A549 treated with DMSO at 1 μM for 4 hours (cell line): Measurements from ENCODE around the gene LYRM1. TPM values are rescaled to one million over a fixed set of nuclear protein-coding genes. Genes with fewer than 3 reads are reported as not detected.

ENCODE experiments used
- total RNA-seq: library from RNA; stranded (reverse); fragments of 200-300 nt; extraction: Qiagen RNA extraction; gene quantifications from 5 replicates; pipeline ENCODE4 v1.2.3, GENCODE V29; 2022; ENCODE audit warnings: low read depth

The LYRM1 gene, protein sequence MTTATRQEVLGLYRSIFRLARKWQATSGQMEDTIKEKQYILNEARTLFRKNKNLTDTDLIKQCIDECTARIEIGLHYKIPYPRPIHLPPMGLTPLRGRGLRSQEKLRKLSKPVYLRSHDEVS
- total RNA-seq: 25.5 to 40.3 TPM (median 29.2 TPM) in 5 replicates

GRCh38 chr16:20900299-20901067 is at the start of gene LYRM1, which contains the start of gene DCUN1D3:
Gene LYRM1, plus strand, starts transcription at chr16:20900771. Its CDS starts 14,785 bp downstream, at chr16:20915556.
Gene DCUN1D3, minus strand, starts transcription at chr16:20900358. Its CDS starts 37,820 bp downstream, at chr16:20862538.

Other genes with a start within 250 kb of the LYRM1 start
- gene ACSM1, start 203.1 kb upstream of the LYRM1 start, total RNA-seq: not detected in 5 replicates
- 23.5 to 29.3 TPM (median 28.5 TPM) in 5 replicates for gene THUMPD1, start 159.0 kb upstream of the LYRM1 start, total RNA-seq
- 3.5 to 4.6 TPM (median 4.5 TPM) in 5 replicates for gene ACSM3, start 136.8 kb upstream of the LYRM1 start, total RNA-seq
- gene ERI2, start 94.3 kb upstream of the LYRM1 start, total RNA-seq: 13.1 to 16.3 TPM (median 16.2 TPM) in 5 replicates
- 3.9 to 4.4 TPM (median 4.2 TPM) in 5 replicates for gene REXO5, start 94.2 kb upstream of the LYRM1 start, total RNA-seq
- gene DCUN1D3, start 413 bp upstream of the LYRM1 start, total RNA-seq: 4.3 to 5.7 TPM (median 5.0 TPM) in 5 replicates